Endodermal cell (in vitro differentiated cells): Measurements from ENCODE around the gene CLPSL1. TPM values are rescaled to one million over a fixed set of nuclear protein-coding genes. Genes with fewer than 3 reads are reported as not detected.

Experiments
- DNase-seq: peaks from one replicate; pipeline ENCODE4 v3.0.0-alpha.2; 2017
- H3K27ac ChIP-seq: 2 replicates; pipeline ENCODE4 v1.5.1; 2013; ENCODE audit warnings: mild to moderate bottlenecking, low read depth, low read length, moderate library complexity
- H3K27me3 ChIP-seq: 2 replicates; pipeline ENCODE4 v1.6.1; 2013; ENCODE audit warnings: mild to moderate bottlenecking, low read length, moderate library complexity; ENCODE audit not compliant: insufficient read depth, control insufficient read depth, poor library complexity, severe bottlenecking
- H3K36me3 ChIP-seq: 2 replicates; pipeline ENCODE4 v1.7.0; 2013; ENCODE audit warnings: mild to moderate bottlenecking, low read length, moderate library complexity; ENCODE audit not compliant: control insufficient read depth, insufficient read depth
- H3K4me1 ChIP-seq: one replicate; pipeline ENCODE4 v1.7.0; 2013; ENCODE audit warnings: low read length; ENCODE audit not compliant: control insufficient read depth, insufficient read depth
- H3K4me3 ChIP-seq: 2 replicates; pipeline ENCODE4 v1.5.1; 2013; ENCODE audit warnings: mild to moderate bottlenecking, low read length, moderate library complexity
- H3K9ac ChIP-seq: 2 replicates; pipeline ENCODE4 v1.6.1; 2013; ENCODE audit warnings: mild to moderate bottlenecking, low read length, moderate library complexity; ENCODE audit not compliant: poor library complexity, severe bottlenecking; ENCODE audit errors: extremely low read depth
- H3K9me3 ChIP-seq: 2 replicates; pipeline ENCODE4 v1.6.1; 2013; ENCODE audit warnings: mild to moderate bottlenecking, low read length, moderate library complexity; ENCODE audit not compliant: control insufficient read depth
- H3K27ac Mint-ChIP-seq: 2 replicates; pipeline ENCODE4 v1.8.0; 2020; ENCODE audit warnings: mixed read lengths
- H3K27me3 Mint-ChIP-seq: 2 replicates; pipeline ENCODE4 v1.8.0; 2021; ENCODE audit warnings: mild to moderate bottlenecking, mixed read lengths; ENCODE audit not compliant: insufficient read depth
- H3K36me3 Mint-ChIP-seq: 2 replicates; pipeline ENCODE4 v1.8.0; 2020; ENCODE audit warnings: low read depth, mixed read lengths
- H3K4me1 Mint-ChIP-seq: 2 replicates; pipeline ENCODE4 v1.8.0; 2020; ENCODE audit warnings: mixed read lengths
- H3K4me3 Mint-ChIP-seq: 2 replicates; pipeline ENCODE4 v1.8.0; 2020; ENCODE audit warnings: mild to moderate bottlenecking, moderate library complexity, mixed read lengths
- H3K9me3 Mint-ChIP-seq: 2 replicates; pipeline ENCODE4 v1.8.0; 2020; ENCODE audit warnings: mild to moderate bottlenecking, mixed read lengths
- CTCF ChIP-seq: fragments of 200-600 bp; sonication (generic); conservative IDR thresholded peaks from 2 replicates; pipeline ENCODE4 v1.5.0; 2021; ENCODE audit warnings: antibody characterized with exemption, mild to moderate bottlenecking
- WGBS, 2 experiments: methylation state at CpG; one replicate each; pipeline versions ENCODE4 v1.1.5 to v1.1.7; 2013; ENCODE audit warnings: missing lambda C conversion rate in 2 of 2, mixed read lengths in 1 of 2; ENCODE audit not compliant: insufficient coverage in 1 of 2, insufficient read length in 1 of 2; 5-methylcytosine and 5-hydroxymethylcytosine counted together
- total RNA-seq, 2 donors: library from RNA; stranded (reverse); fragmentation: NEBNext Ultra II Directional in 1 of 2; extraction: Animal tissue kit (Norgen Biotek cat#: 25700) in 1 of 2; gene quantifications; 2 replicates in 1 of 2; 3 replicates in 1 of 2; pipeline ENCODE4 v1.2.1, GENCODE V29; 2021

CLPSL1 gene
- total RNA-seq, 2 donors from 2014 or later = not detected

GRCh38 chr6:35810971-35811698, 30.3 kb downstream of the CLPSL1 start:
- Histone ChIP-seq H3K27ac (no peak overlapping the region), H3K27me3 (peaks cover 2% of the 10 kb centered on the region), H3K9ac (no peak overlapping the region), H3K36me3 (no peaks in the 10 kb centered on the region), H3K9me3 (no peaks in the 10 kb centered on the region), H3K4me3 (no peak overlapping the region), H3K4me1 (no peaks in the 10 kb centered on the region)
- WGBS, 2 experiments = 89 to 91% methylated on average over 10 to 14 of the region's 14 CpGs
- no peak for DNase-seq
- Mint-ChIP-seq H3K9me3 (no peaks in the 10 kb centered on the region), H3K4me1 (no peaks in the 10 kb centered on the region), H3K36me3 (no peaks in the 10 kb centered on the region), H3K27me3 (peaks cover 3% of the 10 kb centered on the region), H3K4me3 (no peak overlapping the region), H3K27ac (no peak overlapping the region)
- TF ChIP-seq CTCF = no peak

- no peak overlapping the region for H3K4me3 ChIP-seq
- no peak overlapping the region for H3K9ac ChIP-seq
- Mint-ChIP-seq H3K4me1 (no peaks in the 10 kb centered on the region), H3K9me3 (peaks cover 3% of the 10 kb centered on the region), H3K27me3 (peaks cover 2% of the 10 kb centered on the region), H3K4me3 (no peak overlapping the region), H3K36me3 (no peaks in the 10 kb centered on the region), H3K27ac (no peak overlapping the region)
- H3K36me3 ChIP-seq = no peaks in the 10 kb centered on the region
- no peak for DNase-seq
- WGBS, 2 experiments = 90 to 96% methylated on average over 4 to 6 of the region's 6 CpGs
- no peaks in the 10 kb centered on the region for H3K9me3 ChIP-seq
- no peaks in the 10 kb centered on the region for H3K27me3 ChIP-seq
- H3K4me1 ChIP-seq = no peaks in the 10 kb centered on the region
- no peak overlapping the region for H3K27ac ChIP-seq
- TF ChIP-seq CTCF = no peak
Observed at GRCh38 chr6:35811699-35811995, 30.8 kb downstream of the CLPSL1 start.

- Histone ChIP-seq H3K27me3 (no peaks in the 10 kb centered on the region), H3K9me3 (peaks cover 7% of the 10 kb centered on the region), H3K27ac (no peak overlapping the region), H3K4me3 (no peak overlapping the region), H3K36me3 (no peaks in the 10 kb centered on the region), H3K4me1 (no peaks in the 10 kb centered on the region), H3K9ac (no peak overlapping the region)
- no peaks in the 10 kb centered on the region for H3K27me3 Mint-ChIP-seq
- H3K4me3 Mint-ChIP-seq = no peak overlapping the region
- H3K4me1 Mint-ChIP-seq = no peaks in the 10 kb centered on the region
- DNase-seq = no peak
- H3K9me3 Mint-ChIP-seq = peaks cover 11% of the 10 kb centered on the region
- TF ChIP-seq CTCF = no peak
- no peaks in the 10 kb centered on the region for H3K36me3 Mint-ChIP-seq
- H3K27ac Mint-ChIP-seq = no peak overlapping the region
Observed at GRCh38 chr6:35817515-35817914, 36.7 kb downstream of the CLPSL1 start.
